Measurements from ENCODE around the gene ADH7.
"Not testable (repeated sequence)": the region's sequence is repeated elsewhere in the genome, so short reads cannot be mapped to it uniquely, and the experiment has no call there.

DNA sequence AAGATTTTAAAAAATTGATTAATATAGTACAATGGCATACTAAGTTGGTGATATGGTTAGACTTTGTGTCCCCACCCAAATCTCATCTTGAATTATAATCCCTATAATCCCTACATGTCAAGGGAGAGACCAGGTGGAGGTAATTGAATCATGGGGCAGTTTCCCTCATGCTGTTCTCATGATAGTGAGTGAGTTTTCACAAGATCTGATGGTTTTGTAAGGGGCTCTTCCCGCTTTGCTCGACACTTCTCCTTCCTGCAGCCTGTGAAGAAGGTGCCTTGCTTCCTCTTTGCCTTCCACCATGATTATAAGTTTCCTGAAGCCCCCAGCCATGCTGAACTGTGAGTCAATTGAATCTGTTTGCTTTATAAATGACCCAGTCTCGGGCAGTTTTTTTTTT is 20.2 kb downstream of the ADH7 start:
- TF ChIP-seq, protein P1, sequence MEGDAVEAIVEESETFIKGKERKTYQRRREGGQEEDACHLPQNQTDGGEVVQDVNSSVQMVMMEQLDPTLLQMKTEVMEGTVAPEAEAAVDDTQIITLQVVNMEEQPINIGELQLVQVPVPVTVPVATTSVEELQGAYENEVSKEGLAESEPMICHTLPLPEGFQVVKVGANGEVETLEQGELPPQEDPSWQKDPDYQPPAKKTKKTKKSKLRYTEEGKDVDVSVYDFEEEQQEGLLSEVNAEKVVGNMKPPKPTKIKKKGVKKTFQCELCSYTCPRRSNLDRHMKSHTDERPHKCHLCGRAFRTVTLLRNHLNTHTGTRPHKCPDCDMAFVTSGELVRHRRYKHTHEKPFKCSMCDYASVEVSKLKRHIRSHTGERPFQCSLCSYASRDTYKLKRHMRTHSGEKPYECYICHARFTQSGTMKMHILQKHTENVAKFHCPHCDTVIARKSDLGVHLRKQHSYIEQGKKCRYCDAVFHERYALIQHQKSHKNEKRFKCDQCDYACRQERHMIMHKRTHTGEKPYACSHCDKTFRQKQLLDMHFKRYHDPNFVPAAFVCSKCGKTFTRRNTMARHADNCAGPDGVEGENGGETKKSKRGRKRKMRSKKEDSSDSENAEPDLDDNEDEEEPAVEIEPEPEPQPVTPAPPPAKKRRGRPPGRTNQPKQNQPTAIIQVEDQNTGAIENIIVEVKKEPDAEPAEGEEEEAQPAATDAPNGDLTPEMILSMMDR (conservative IDR thresholded peaks at IDR 0.05 in 1 of 2, IDR thresholded peaks at IDR 0.05 in 1 of 2; ENCODE audit: extremely low read depth in 1 of 2, insufficient read depth in 1 of 2, low read depth in 1 of 2, low read length in 2 of 2): not testable (repeated sequence)
- TF ChIP-seq EZH2 (IDR thresholded peaks at IDR 0.05; ENCODE audit: borderline replicate concordance, low read length): not testable (repeated sequence)

Measured in mammary epithelial cell (primary cell).